NOMO-1 (cell line): ENCODE results near the gene WWTR1.

Experiments used
- DNase-seq, 2 experiments: peaks; one replicate each; lab custom pipeline; 2025; ENCODE audit not compliant: unreplicated experiment in 2 of 2; lab: John Stamatoyannopoulos, UW

Gene WWTR1

GRCh38 chr3:149506540-149506939 is 151.3 kb downstream of the WWTR1 start:
- no peak for DNase-seq

GRCh38 chr3:149502438-149502837 is 155.4 kb downstream of the WWTR1 start:
- no peak for DNase-seq

GRCh38 chr3:149501524-149501923 is 156.3 kb downstream of the WWTR1 start:
- DNase-seq, result no peak

- DNase-seq, result no peak
Observed at GRCh38 chr3:149497966-149498670, 159.7 kb downstream of the WWTR1 start.

GRCh38 chr3:149496891-149497290 is 160.9 kb downstream of the WWTR1 start:
- DNase-seq, result no peak

GRCh38 chr3:149495581-149496125 is 162.2 kb downstream of the WWTR1 start:
- DNase-seq, result no peak

- no peak for DNase-seq
Observed at GRCh38 chr3:149494759-149495580, 162.9 kb downstream of the WWTR1 start.

GRCh38 chr3:149494022-149494758 is 163.6 kb downstream of the WWTR1 start:
- DNase-seq, result peak; percentile 17 to 58

GRCh38 chr3:149493315-149494021 is 164.4 kb downstream of the WWTR1 start:
- DNase-seq, result no peak

- no peak for DNase-seq
Observed at GRCh38 chr3:149490260-149490971, 167.4 kb downstream of the WWTR1 start.

- DNase-seq, result peak in 1 of 2 experiments; percentile 28
Observed at GRCh38 chr3:149489060-149489690, 168.7 kb downstream of the WWTR1 start.

GRCh38 chr3:149487598-149488197 is 170.1 kb downstream of the WWTR1 start:
- DNase-seq, result peak; percentile 10 to 19

GRCh38 chr3:149486726-149487125 is 171.1 kb downstream of the WWTR1 start:
- DNase-seq, result no peak

GRCh38 chr3:149481491-149481890 is 176.3 kb downstream of the WWTR1 start:
- no peak for DNase-seq

- peak; percentile 60 to 77 for DNase-seq
Observed at GRCh38 chr3:149481056-149481455, 176.8 kb downstream of the WWTR1 start.

GRCh38 chr3:149480326-149481017 is 177.4 kb downstream of the WWTR1 start:
- peak; percentile 79 to 88 for DNase-seq

GRCh38 chr3:149479621-149480325 is 178.1 kb downstream of the WWTR1 start:
- DNase-seq, result no peak

- DNase-seq, result peak; percentile 26 to 29
Observed at GRCh38 chr3:149476225-149476624, 181.6 kb downstream of the WWTR1 start.
